Skeletal muscle cell (primary cell): ENCODE data around the gene STARD10.
A peak's percentile ranks its signal among the peaks of the same experiment; 100 is the strongest.
"Not testable (repeated sequence)": the region's sequence is repeated elsewhere in the genome, so short reads cannot be mapped to it uniquely, and the experiment has no call there.

Experiments
- DNase-seq: peaks from one replicate; pipeline ENCODE4 v3.0.0-alpha.2; 2010; ENCODE audit warnings: low read depth
- H3K4me3 ChIP-seq: 2 replicates; pipeline ENCODE4 v1.5.1; 2011; ENCODE audit warnings: low read depth, mild to moderate bottlenecking, control low read depth, low read length, moderate library complexity

Gene STARD10

GRCh38 chr11:72812967-72813739 lies 19.3 kb upstream of the STARD10 start:
- H3K4me3 ChIP-seq, result peak overlapping the region; percentile 81
- DNase-seq, result no peak

GRCh38 chr11:72812604-72812966 lies 18.7 kb upstream of the STARD10 start:
- no peak for DNase-seq
- H3K4me3 ChIP-seq, result peak overlapping the region; percentile 81

- not testable (repeated sequence) for H3K4me3 ChIP-seq, DNase-seq
Observed at GRCh38 chr11:72811686-72812085, 17.8 kb upstream of the STARD10 start.

GRCh38 chr11:72808331-72808798 lies 14.5 kb upstream of the STARD10 start:
- H3K4me3 ChIP-seq, result no peak overlapping the region
- no peak for DNase-seq

GRCh38 chr11:72807792-72808191 lies 13.9 kb upstream of the STARD10 start:
- no peak overlapping the region for H3K4me3 ChIP-seq
- no peak for DNase-seq

- H3K4me3 ChIP-seq, result no peak overlapping the region
- DNase-seq, result no peak
Observed at GRCh38 chr11:72807021-72807693, 13.3 kb upstream of the STARD10 start.

GRCh38 chr11:72806378-72806777 lies 12.5 kb upstream of the STARD10 start:
- not testable (repeated sequence) for DNase-seq, H3K4me3 ChIP-seq

GRCh38 chr11:72805216-72805615 lies 11.4 kb upstream of the STARD10 start:
- H3K4me3 ChIP-seq, result no peak overlapping the region
- DNase-seq, result no peak

- no peak for DNase-seq
Observed at GRCh38 chr11:72802822-72803221, 9.0 kb upstream of the STARD10 start.

GRCh38 chr11:72799441-72799840 lies 5.6 kb upstream of the STARD10 start:
- H3K4me3 ChIP-seq, result no peak overlapping the region
- no peak for DNase-seq

More at GRCh38 chr11:72802822-72803221, 9.0 kb upstream of the STARD10 start:
- no peak overlapping the region for H3K4me3 ChIP-seq

GRCh38 chr11:72798361-72798760 lies 4.5 kb upstream of the STARD10 start:
- H3K4me3 ChIP-seq, result no peak overlapping the region
- DNase-seq, result no peak

GRCh38 chr11:72793076-72793424 lies 797 bp downstream of the STARD10 start:
- H3K4me3 ChIP-seq, result peak overlapping the region; percentile 65
- no peak for DNase-seq

GRCh38 chr11:72792437-72793021 lies 1.3 kb downstream of the STARD10 start:
- no peak overlapping the region for H3K4me3 ChIP-seq
- no peak for DNase-seq

- not testable (repeated sequence) for DNase-seq, H3K4me3 ChIP-seq
Observed at GRCh38 chr11:72791228-72791627, 2.6 kb downstream of the STARD10 start.

GRCh38 chr11:72789493-72790131 lies 4.2 kb downstream of the STARD10 start:
- no peak overlapping the region for H3K4me3 ChIP-seq
- DNase-seq, result peak; percentile 71

- DNase-seq, result no peak
- no peak overlapping the region for H3K4me3 ChIP-seq
Observed at GRCh38 chr11:72788241-72788640, 5.6 kb downstream of the STARD10 start.

- H3K4me3 ChIP-seq, result no peak overlapping the region
- DNase-seq, result no peak
Observed at GRCh38 chr11:72787216-72788104, 6.4 kb downstream of the STARD10 start.

GRCh38 chr11:72786305-72787215 lies 7.3 kb downstream of the STARD10 start:
- no peak for DNase-seq
- H3K4me3 ChIP-seq, result no peak overlapping the region
